ENCODE data around the gene SLC26A1.

Gene SLC26A1

GRCh38 chr4:1027915-1028238, 34.7 kb upstream of the SLC26A1 start:
- 64% methylated on average over 9 of the region's 9 CpGs for WGBS
- Histone ChIP-seq H2BK15ac (ENCODE audit: low read depth, poor library complexity, severe bottlenecking) (peak overlapping the region; percentile 33), H3K27me3 (ENCODE audit: control insufficient read depth in 1 of 2, insufficient read depth in 1 of 2, low read length in 2 of 2) (peaks cover 0 to 40% of the 10 kb centered on the region in 2 experiments), H4K8ac (ENCODE audit: low read length) (no peak overlapping the region), H2AK5ac (ENCODE audit: low read length, severe bottlenecking) (no peak overlapping the region), H3K9ac (ENCODE audit: low read length) (no peak overlapping the region), H3K14ac (ENCODE audit: low read length in 2 of 2) (no peak overlapping the region), H2BK5ac (ENCODE audit: low read depth, low read length, poor library complexity, severe bottlenecking) (no peak overlapping the region), H3K4me2 (ENCODE audit: low read length, poor library complexity, severe bottlenecking) (no peak overlapping the region), H3K27ac (ENCODE audit: low read length, poor library complexity, severe bottlenecking) (no peak overlapping the region), H3K23ac (ENCODE audit: low read length in 2 of 2) (no peak overlapping the region), H3K4ac (ENCODE audit: low read depth in 1 of 2, low read length in 2 of 2) (no peak overlapping the region), H4K91ac (ENCODE audit: low read length) (peak overlapping the region; percentile 62), H3K18ac (ENCODE audit: low read depth in 1 of 2, low read length in 2 of 2) (peak overlapping the region; percentile 17 to 48), H3K4me3 (ENCODE audit: insufficient read depth in 1 of 2, low read depth in 1 of 2, low read length in 2 of 2) (no peak overlapping the region), H2AFZ (ENCODE audit: low read depth, low read length) (no peak overlapping the region), H3K4me1 (ENCODE audit: control insufficient read depth, insufficient read depth, low read depth, low read length) (peaks cover 34% of the 10 kb centered on the region), H2BK120ac (ENCODE audit: low read depth, low read length) (no peak overlapping the region), H2BK12ac (ENCODE audit: low read length in 2 of 2) (peak overlapping the region in 1 of 2 experiments; percentile 60), H3K36me3 (ENCODE audit: control insufficient read depth in 1 of 2, insufficient read depth in 2 of 2, low read depth in 1 of 2, low read length in 2 of 2) (peaks cover 20 to 40% of the 10 kb centered on the region in 2 experiments), H3K9me3 (ENCODE audit: control insufficient read depth, low read length) (no peaks in the 10 kb centered on the region), H3K79me1 (replicated peaks; ENCODE audit: low read length, poor library complexity, severe bottlenecking) (no peaks in the 10 kb centered on the region)
- DNase-seq = peak; percentile 14

- peaks cover 0 to 36% of the 10 kb centered on the region in 2 experiments for H3K27me3 ChIP-seq (ENCODE audit: control insufficient read depth in 1 of 2, insufficient read depth in 1 of 2, low read length in 2 of 2)
- H3K4me2 ChIP-seq (ENCODE audit: low read length, poor library complexity, severe bottlenecking) = no peak overlapping the region
These were observed 34.2 kb upstream of the SLC26A1 start for GRCh38 chr4:1027219-1027914.

GRCh38 chr4:1026115-1026514, 32.9 kb upstream of the SLC26A1 start:
- 74% methylated on average over 17 of the region's 17 CpGs for WGBS
- Histone ChIP-seq H4K8ac (ENCODE audit: low read length) (no peak overlapping the region), H2BK5ac (ENCODE audit: low read depth, low read length, poor library complexity, severe bottlenecking) (no peak overlapping the region), H2BK120ac (ENCODE audit: low read depth, low read length) (no peak overlapping the region), H3K36me3 (ENCODE audit: control insufficient read depth in 1 of 2, insufficient read depth in 2 of 2, low read depth in 1 of 2, low read length in 2 of 2) (peaks cover 20 to 52% of the 10 kb centered on the region in 2 experiments), H3K4me3 (ENCODE audit: insufficient read depth in 1 of 2, low read depth in 1 of 2, low read length in 2 of 2) (no peak overlapping the region), H3K79me1 (replicated peaks; ENCODE audit: low read length, poor library complexity, severe bottlenecking) (peaks cover 13% of the 10 kb centered on the region), H3K23ac (ENCODE audit: low read length in 2 of 2) (no peak overlapping the region), H3K14ac (ENCODE audit: low read length in 2 of 2) (no peak overlapping the region), H3K18ac (ENCODE audit: low read depth in 1 of 2, low read length in 2 of 2) (no peak overlapping the region), H2BK15ac (ENCODE audit: low read depth, poor library complexity, severe bottlenecking) (no peak overlapping the region), H3K4me1 (ENCODE audit: control insufficient read depth, insufficient read depth, low read depth, low read length) (peaks cover 41% of the 10 kb centered on the region), H3K4me2 (ENCODE audit: low read length, poor library complexity, severe bottlenecking) (no peak overlapping the region), H3K9ac (ENCODE audit: low read length) (no peak overlapping the region), H2AFZ (ENCODE audit: low read depth, low read length) (no peak overlapping the region), H3K27me3 (ENCODE audit: control insufficient read depth in 1 of 2, insufficient read depth in 1 of 2, low read length in 2 of 2) (peaks cover 0 to 23% of the 10 kb centered on the region in 2 experiments), H3K4ac (ENCODE audit: low read depth in 1 of 2, low read length in 2 of 2) (no peak overlapping the region), H3K9me3 (ENCODE audit: control insufficient read depth, low read length) (no peaks in the 10 kb centered on the region), H4K91ac (ENCODE audit: low read length) (no peak overlapping the region), H2BK12ac (ENCODE audit: low read length in 2 of 2) (no peak overlapping the region), H3K27ac (ENCODE audit: low read length, poor library complexity, severe bottlenecking) (no peak overlapping the region), H2AK5ac (ENCODE audit: low read length, severe bottlenecking) (no peak overlapping the region)
- peak; percentile 31 for DNase-seq

More at GRCh38 chr4:1027219-1027914, 34.2 kb upstream of the SLC26A1 start:
- Histone ChIP-seq H3K18ac (ENCODE audit: low read depth in 1 of 2, low read length in 2 of 2) (peak overlapping the region in 1 of 2 experiments; percentile 17), H3K23ac (ENCODE audit: low read length in 2 of 2) (no peak overlapping the region), H2BK5ac (ENCODE audit: low read depth, low read length, poor library complexity, severe bottlenecking) (no peak overlapping the region), H4K8ac (ENCODE audit: low read length) (no peak overlapping the region), H2AFZ (ENCODE audit: low read depth, low read length) (no peak overlapping the region), H2AK5ac (ENCODE audit: low read length, severe bottlenecking) (peak overlapping the region; percentile 24), H3K14ac (ENCODE audit: low read length in 2 of 2) (peak overlapping the region in 1 of 2 experiments; percentile 72), H2BK120ac (ENCODE audit: low read depth, low read length) (no peak overlapping the region), H3K4me3 (ENCODE audit: insufficient read depth in 1 of 2, low read depth in 1 of 2, low read length in 2 of 2) (no peak overlapping the region), H3K27ac (ENCODE audit: low read length, poor library complexity, severe bottlenecking) (no peak overlapping the region), H3K9ac (ENCODE audit: low read length) (no peak overlapping the region), H3K9me3 (ENCODE audit: control insufficient read depth, low read length) (no peaks in the 10 kb centered on the region), H3K79me1 (replicated peaks; ENCODE audit: low read length, poor library complexity, severe bottlenecking) (peaks cover under 1% of the 10 kb centered on the region), H3K4ac (ENCODE audit: low read depth in 1 of 2, low read length in 2 of 2) (no peak overlapping the region), H2BK12ac (ENCODE audit: low read length in 2 of 2) (peak overlapping the region in 1 of 2 experiments; percentile 24), H3K4me1 (ENCODE audit: control insufficient read depth, insufficient read depth, low read depth, low read length) (peaks cover 34% of the 10 kb centered on the region), H4K91ac (ENCODE audit: low read length) (peak overlapping the region; percentile 62), H3K36me3 (ENCODE audit: control insufficient read depth in 1 of 2, insufficient read depth in 2 of 2, low read depth in 1 of 2, low read length in 2 of 2) (peaks cover 20 to 45% of the 10 kb centered on the region in 2 experiments), H2BK15ac (ENCODE audit: low read depth, poor library complexity, severe bottlenecking) (peak overlapping the region; percentile 33)
- no peak for DNase-seq
- 80% methylated on average over 26 of the region's 26 CpGs for WGBS

- Histone ChIP-seq H2AK5ac (ENCODE audit: low read length, severe bottlenecking) (no peak overlapping the region), H3K27me3 (ENCODE audit: control insufficient read depth in 1 of 2, insufficient read depth in 1 of 2, low read length in 2 of 2) (peaks cover 0 to 15% of the 10 kb centered on the region in 2 experiments), H3K9ac (ENCODE audit: low read length) (no peak overlapping the region), H3K79me1 (replicated peaks; ENCODE audit: low read length, poor library complexity, severe bottlenecking) (peaks cover 16% of the 10 kb centered on the region), H2AFZ (ENCODE audit: low read depth, low read length) (no peak overlapping the region), H3K27ac (ENCODE audit: low read length, poor library complexity, severe bottlenecking) (no peak overlapping the region), H2BK12ac (ENCODE audit: low read length in 2 of 2) (no peak overlapping the region), H3K36me3 (ENCODE audit: control insufficient read depth in 1 of 2, insufficient read depth in 2 of 2, low read depth in 1 of 2, low read length in 2 of 2) (peaks cover 20 to 55% of the 10 kb centered on the region in 2 experiments), H4K91ac (ENCODE audit: low read length) (no peak overlapping the region), H2BK5ac (ENCODE audit: low read depth, low read length, poor library complexity, severe bottlenecking) (no peak overlapping the region), H3K18ac (ENCODE audit: low read depth in 1 of 2, low read length in 2 of 2) (no peak overlapping the region), H3K14ac (ENCODE audit: low read length in 2 of 2) (no peak overlapping the region), H3K4me3 (ENCODE audit: insufficient read depth in 1 of 2, low read depth in 1 of 2, low read length in 2 of 2) (no peak overlapping the region), H3K4me1 (ENCODE audit: control insufficient read depth, insufficient read depth, low read depth, low read length) (peaks cover 38% of the 10 kb centered on the region), H3K4me2 (ENCODE audit: low read length, poor library complexity, severe bottlenecking) (no peak overlapping the region), H2BK120ac (ENCODE audit: low read depth, low read length) (no peak overlapping the region), H2BK15ac (ENCODE audit: low read depth, poor library complexity, severe bottlenecking) (no peak overlapping the region), H3K23ac (ENCODE audit: low read length in 2 of 2) (peak overlapping the region in 1 of 2 experiments; percentile 1), H4K8ac (ENCODE audit: low read length) (no peak overlapping the region), H3K9me3 (ENCODE audit: control insufficient read depth, low read length) (no peaks in the 10 kb centered on the region), H3K4ac (ENCODE audit: low read depth in 1 of 2, low read length in 2 of 2) (no peak overlapping the region)
- WGBS = 98% methylated on average over 31 of the region's 32 CpGs
- no peak for DNase-seq
These were observed 31.8 kb upstream of the SLC26A1 start for GRCh38 chr4:1024882-1025545.

All from mesenchymal stem cell (in vitro differentiated cells and primary cell).